ENCODE data around the gene YY1AP1. TPM values are rescaled to one million over a fixed set of nuclear protein-coding genes. Genes with fewer than 3 reads are reported as not detected.
"Not testable (repeated sequence)": the region's sequence is repeated elsewhere in the genome, so short reads cannot be mapped to it uniquely, and the experiment has no call there.

The YY1AP1 gene
- total and polyA plus RNA-seq, 2 donors (not counting 3 experiments of a cell fraction or from before 2014, with no cell fraction given) = 42.3 to 46.4 TPM

DNA sequence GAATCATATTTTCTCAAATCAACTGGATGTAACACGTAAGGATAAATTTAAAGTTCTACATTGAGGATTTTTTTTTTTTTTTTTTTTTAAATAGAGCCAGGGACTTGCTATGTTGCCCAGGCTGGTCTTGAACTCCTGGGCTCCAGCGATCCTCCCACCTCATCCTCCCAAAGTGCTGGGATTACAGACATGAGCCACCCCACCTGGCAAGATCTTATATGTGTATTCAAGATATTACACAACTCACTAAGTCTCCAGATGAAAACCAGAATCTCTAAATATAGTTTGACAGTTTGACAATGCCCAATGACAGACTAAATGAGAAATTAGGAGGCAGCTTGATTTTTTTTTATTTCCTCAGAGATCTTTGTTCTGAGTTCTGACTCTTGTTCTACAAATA, 6.8 kb downstream of the YY1AP1 start:
- ChIA-PET CTCF (interaction anchor here (1.1 kb wide), 1 partner anchor 47 kb away, joined by 4 read pairs; no protein-coding TSS in a partner anchor), POLR2A (no interaction called here)
- no TSS peak for BruUV-seq (replicated peaks)
- no peak overlapping the region for H3K4me3 ChIP-seq (replicated peaks in 1 of 3; ENCODE audit: insufficient read depth in 1 of 3, low read depth in 1 of 3, low read length in 3 of 3)
- peaks cover 5% of the 10 kb centered on the region for H3K4me1 ChIP-seq (ENCODE audit: control insufficient read depth, extremely low read depth, insufficient read depth, low read length)
- H3K79me2 ChIP-seq (ENCODE audit: control insufficient read depth, insufficient read depth, low read length) = peaks cover 59% of the 10 kb centered on the region
- H3K27ac ChIP-seq (ENCODE audit: insufficient read depth, low read depth, low read length) = no peak overlapping the region
- TF ChIP-seq POLR2AphosphoS5 (IDR thresholded peaks at IDR 0.05; ENCODE audit: insufficient read depth, low read depth, low read length) = no peak
- dilution Hi-C loops (cut with MboI; ENCODE audit: extremely low pct_ligation_motif_present, low sequenced_read_pairs) (no loop called here), intact Hi-C loops (cut with micrococcal nuclease) (loop anchor here (10.0 kb wide), 1 partner anchor 173 kb away; the partner anchor contains the start of genes GON4L and SYT11)
- FAIRE-seq = no peak
- no peak overlapping the region for H3K9ac ChIP-seq (replicated peaks; ENCODE audit: extremely low read depth, insufficient read depth, low read length)
- no peak overlapping the region for H2AFZ ChIP-seq (ENCODE audit: low read depth, low read length)
- H4K20me1 ChIP-seq (replicated peaks; ENCODE audit: control insufficient read depth, extremely low read depth, insufficient read depth, low read length) = no peaks in the 10 kb centered on the region
- H3K4me2 ChIP-seq (ENCODE audit: insufficient read depth, low read length) = no peak overlapping the region
- H3K27me3 ChIP-seq (ENCODE audit: control insufficient read depth in 2 of 2, insufficient read depth in 2 of 2, low read length in 2 of 2) = no peaks in the 10 kb centered on the region
- no peaks in the 10 kb centered on the region for H3K9me1 ChIP-seq (replicated peaks; ENCODE audit: control insufficient read depth, extremely low read depth, insufficient read depth, low read length)
- DNase-seq (ENCODE audit: low read depth, low spot score) = no peak
- H3K36me3 ChIP-seq (ENCODE audit: control insufficient read depth in 2 of 2, extremely low read depth in 1 of 2, insufficient read depth in 2 of 2, low read length in 2 of 2) = peaks cover 0 to 8% of the 10 kb centered on the region in 2 experiments
- H3K9me3 ChIP-seq (replicated peaks; ENCODE audit: control insufficient read depth, insufficient read depth, low read length) = no peaks in the 10 kb centered on the region

DNA sequence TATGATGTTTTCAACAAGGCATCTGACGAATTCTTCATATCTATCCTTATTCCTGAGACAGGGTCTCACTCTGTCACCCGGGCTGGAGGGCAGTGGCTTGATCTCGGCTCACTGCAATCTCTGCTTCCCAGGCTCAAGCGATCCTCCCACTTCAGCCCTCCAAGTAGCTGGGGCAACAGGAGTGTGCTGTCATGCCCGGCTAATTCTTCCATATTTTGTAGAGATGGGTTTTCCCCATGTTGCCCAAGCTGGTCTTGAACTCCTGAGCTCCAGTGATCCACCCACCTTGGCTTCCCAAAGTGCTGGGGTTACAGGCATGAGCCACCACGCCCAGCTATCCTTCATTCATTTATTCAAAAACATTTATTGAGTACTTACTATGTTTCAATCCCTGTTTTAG, 8.0 kb downstream of the YY1AP1 start:
- ChIA-PET CTCF (interaction anchor here (0.6 to 2.1 kb wide), 3 partner anchors 32 to 307 kb away, joined by 3 to 7 read pairs (median 4); no protein-coding TSS in a partner anchor), POLR2A (no interaction called here)
- no peaks in the 10 kb centered on the region for H3K9me1 ChIP-seq (replicated peaks; ENCODE audit: control insufficient read depth, extremely low read depth, insufficient read depth, low read length)

DNA sequence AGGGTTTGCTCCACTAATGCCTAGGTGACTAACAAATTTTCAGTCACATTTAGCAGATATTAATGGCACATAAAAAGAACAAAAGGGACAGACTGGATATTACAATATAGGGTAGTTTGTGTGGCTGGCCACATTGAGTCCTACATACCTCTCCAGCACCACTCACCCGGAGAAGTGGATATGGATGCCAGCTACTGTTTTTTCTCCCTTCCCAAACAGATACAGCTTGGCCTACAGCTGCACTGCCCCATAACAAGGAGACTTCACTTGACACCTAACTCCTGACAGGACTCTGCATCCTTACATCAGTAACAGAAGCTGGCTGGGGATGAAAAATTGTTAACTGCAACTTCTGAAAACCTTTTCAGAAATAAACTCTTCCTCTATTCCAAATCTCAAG, 9.6 kb downstream of the YY1AP1 start:
- BruUV-seq (replicated peaks); H3K9ac ChIP-seq (replicated peaks; ENCODE audit: extremely low read depth, insufficient read depth, low read length); intact Hi-C loops (cut with micrococcal nuclease); H3K4me3 ChIP-seq (replicated peaks in 1 of 3; ENCODE audit: insufficient read depth in 1 of 3, low read depth in 1 of 3, low read length in 3 of 3); dilution Hi-C loops (cut with MboI; ENCODE audit: extremely low pct_ligation_motif_present, low sequenced_read_pairs); H3K27me3 ChIP-seq (ENCODE audit: control insufficient read depth in 2 of 2, insufficient read depth in 2 of 2, low read length in 2 of 2); H3K4me2 ChIP-seq (ENCODE audit: insufficient read depth, low read length); H3K9me1 ChIP-seq (replicated peaks; ENCODE audit: control insufficient read depth, extremely low read depth, insufficient read depth, low read length); H2AFZ ChIP-seq (ENCODE audit: low read depth, low read length); H3K9me3 ChIP-seq (replicated peaks; ENCODE audit: control insufficient read depth, insufficient read depth, low read length); DNase-seq (ENCODE audit: low read depth, low spot score); FAIRE-seq; H4K20me1 ChIP-seq (replicated peaks; ENCODE audit: control insufficient read depth, extremely low read depth, insufficient read depth, low read length); H3K27ac ChIP-seq (ENCODE audit: insufficient read depth, low read depth, low read length); POLR2A ChIA-PET; H3K4me1 ChIP-seq (ENCODE audit: control insufficient read depth, extremely low read depth, insufficient read depth, low read length): not testable (repeated sequence)
- Histone ChIP-seq H3K79me2 (ENCODE audit: control insufficient read depth, insufficient read depth, low read length) (peaks cover 32% of the 10 kb centered on the region), H3K36me3 (ENCODE audit: control insufficient read depth in 2 of 2, extremely low read depth in 1 of 2, insufficient read depth in 2 of 2, low read length in 2 of 2) (peaks cover 8 to 11% of the 10 kb centered on the region in 2 experiments)
- CTCF ChIA-PET = interaction anchor here (2.1 kb wide), 1 partner anchor 50 kb away, joined by 7 read pairs; no protein-coding TSS in a partner anchor

More for the DNA sequence above, 8.0 kb downstream of the YY1AP1 start:
- dilution Hi-C loops (cut with MboI; ENCODE audit: extremely low pct_ligation_motif_present, low sequenced_read_pairs) (no loop called here), intact Hi-C loops (cut with micrococcal nuclease) (loop anchor here (10.0 kb wide), 1 partner anchor 174 kb away; the partner anchor contains the start of genes GON4L and SYT11)
- no peak for DNase-seq (ENCODE audit: low read depth, low spot score)
- Histone ChIP-seq H3K9me3 (replicated peaks; ENCODE audit: control insufficient read depth, insufficient read depth, low read length) (no peaks in the 10 kb centered on the region), H3K79me2 (ENCODE audit: control insufficient read depth, insufficient read depth, low read length) (peaks cover 47% of the 10 kb centered on the region), H3K36me3 (ENCODE audit: control insufficient read depth in 2 of 2, extremely low read depth in 1 of 2, insufficient read depth in 2 of 2, low read length in 2 of 2) (peaks cover 5 to 8% of the 10 kb centered on the region in 2 experiments), H3K9ac (replicated peaks; ENCODE audit: extremely low read depth, insufficient read depth, low read length) (no peak overlapping the region), H3K4me2 (ENCODE audit: insufficient read depth, low read length) (no peak overlapping the region), H3K27ac (ENCODE audit: insufficient read depth, low read depth, low read length) (no peak overlapping the region), H4K20me1 (replicated peaks; ENCODE audit: control insufficient read depth, extremely low read depth, insufficient read depth, low read length) (no peaks in the 10 kb centered on the region), H3K4me1 (ENCODE audit: control insufficient read depth, extremely low read depth, insufficient read depth, low read length) (no peaks in the 10 kb centered on the region), H2AFZ (ENCODE audit: low read depth, low read length) (no peak overlapping the region), H3K4me3 (replicated peaks in 1 of 3; ENCODE audit: insufficient read depth in 1 of 3, low read depth in 1 of 3, low read length in 3 of 3) (no peak overlapping the region), H3K27me3 (ENCODE audit: control insufficient read depth in 2 of 2, insufficient read depth in 2 of 2, low read length in 2 of 2) (no peaks in the 10 kb centered on the region)
- no peak for TF ChIP-seq JUN (IDR thresholded peaks at IDR 0.05; ENCODE audit: borderline replicate concordance, insufficient read depth, insufficient read length, low read depth)
- no peak for TF ChIP-seq FOS (IDR thresholded peaks at IDR 0.05; ENCODE audit: borderline replicate concordance, insufficient read depth, low read length)
- TF ChIP-seq POLR2A (IDR thresholded peaks at IDR 0.05; ENCODE audit: low read depth, low read length) = no peak
- TF ChIP-seq, protein P1, sequence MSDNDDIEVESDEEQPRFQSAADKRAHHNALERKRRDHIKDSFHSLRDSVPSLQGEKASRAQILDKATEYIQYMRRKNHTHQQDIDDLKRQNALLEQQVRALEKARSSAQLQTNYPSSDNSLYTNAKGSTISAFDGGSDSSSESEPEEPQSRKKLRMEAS (IDR thresholded peaks at IDR 0.05; ENCODE audit: insufficient read depth, insufficient read length) = no peak
- no peak for TF ChIP-seq EZH2 (IDR thresholded peaks at IDR 0.05; ENCODE audit: borderline replicate concordance, low read depth, low read length, severe bottlenecking)
- no peak for TF ChIP-seq GATA2 (IDR thresholded peaks at IDR 0.05; ENCODE audit: insufficient read depth, insufficient read length, low read depth, low read length)
- TF ChIP-seq, protein P2, sequence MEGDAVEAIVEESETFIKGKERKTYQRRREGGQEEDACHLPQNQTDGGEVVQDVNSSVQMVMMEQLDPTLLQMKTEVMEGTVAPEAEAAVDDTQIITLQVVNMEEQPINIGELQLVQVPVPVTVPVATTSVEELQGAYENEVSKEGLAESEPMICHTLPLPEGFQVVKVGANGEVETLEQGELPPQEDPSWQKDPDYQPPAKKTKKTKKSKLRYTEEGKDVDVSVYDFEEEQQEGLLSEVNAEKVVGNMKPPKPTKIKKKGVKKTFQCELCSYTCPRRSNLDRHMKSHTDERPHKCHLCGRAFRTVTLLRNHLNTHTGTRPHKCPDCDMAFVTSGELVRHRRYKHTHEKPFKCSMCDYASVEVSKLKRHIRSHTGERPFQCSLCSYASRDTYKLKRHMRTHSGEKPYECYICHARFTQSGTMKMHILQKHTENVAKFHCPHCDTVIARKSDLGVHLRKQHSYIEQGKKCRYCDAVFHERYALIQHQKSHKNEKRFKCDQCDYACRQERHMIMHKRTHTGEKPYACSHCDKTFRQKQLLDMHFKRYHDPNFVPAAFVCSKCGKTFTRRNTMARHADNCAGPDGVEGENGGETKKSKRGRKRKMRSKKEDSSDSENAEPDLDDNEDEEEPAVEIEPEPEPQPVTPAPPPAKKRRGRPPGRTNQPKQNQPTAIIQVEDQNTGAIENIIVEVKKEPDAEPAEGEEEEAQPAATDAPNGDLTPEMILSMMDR (IDR thresholded peaks at IDR 0.05; ENCODE audit: extremely low read depth in 1 of 2, insufficient read depth in 1 of 2, low read depth in 1 of 2, low read length in 2 of 2) = no peak
- no peak for TF ChIP-seq MYC (IDR thresholded peaks at IDR 0.05; ENCODE audit: low read depth, low read length)
- no peak for TF ChIP-seq POLR2AphosphoS5 (IDR thresholded peaks at IDR 0.05; ENCODE audit: insufficient read depth, low read depth, low read length)
- BruUV-seq (replicated peaks) = no TSS peak
- no peak for FAIRE-seq

Measured in endothelial cell of umbilical vein (primary cell).